HL-60 (cell line): ENCODE results near the gene GOLGA8Q.
"Not testable (repeated sequence)": the region's sequence is repeated elsewhere in the genome, so short reads cannot be mapped to it uniquely, and the experiment has no call there.

Experiments used
- POLR2AphosphoS5 ChIP-seq: IDR thresholded peaks from 2 replicates; pipeline ENCODE4 v1.6.1; 2012; ENCODE audit warnings: low read depth
- TF ChIP-seq, protein P1 (sequence below): IDR thresholded peaks from one replicate; pipeline ENCODE4 v1.5.1; 2011; ENCODE audit warnings: low read length, control low read depth, inconsistent platforms; ENCODE audit not compliant: insufficient read depth
- TF ChIP-seq, protein P2 (sequence below): IDR thresholded peaks from 2 replicates; pipeline ENCODE4 v1.6.1; 2012; ENCODE audit warnings: low read depth; ENCODE audit not compliant: insufficient replicate concordance

DNA sequence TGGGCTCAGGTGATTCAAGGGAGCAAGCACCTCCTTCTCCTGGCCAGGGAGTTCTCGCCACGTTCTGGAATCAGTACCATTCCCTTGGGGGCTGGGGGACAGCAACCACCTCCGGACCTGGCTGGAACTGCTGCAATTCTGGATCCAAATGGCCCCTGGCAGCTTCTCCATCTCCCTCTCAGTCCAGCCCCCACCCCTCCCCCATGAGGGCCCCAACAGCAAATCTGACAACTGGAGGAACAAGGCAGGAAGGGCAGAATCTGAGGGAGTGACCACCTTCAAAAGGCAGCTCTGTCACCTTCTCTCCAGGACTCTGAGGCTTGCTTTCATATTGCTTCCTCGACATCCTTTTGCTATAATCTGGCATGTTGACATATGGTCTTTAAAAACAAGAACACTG, 25.9 kb upstream of the GOLGA8Q start:
- TF ChIP-seq, protein P1, sequence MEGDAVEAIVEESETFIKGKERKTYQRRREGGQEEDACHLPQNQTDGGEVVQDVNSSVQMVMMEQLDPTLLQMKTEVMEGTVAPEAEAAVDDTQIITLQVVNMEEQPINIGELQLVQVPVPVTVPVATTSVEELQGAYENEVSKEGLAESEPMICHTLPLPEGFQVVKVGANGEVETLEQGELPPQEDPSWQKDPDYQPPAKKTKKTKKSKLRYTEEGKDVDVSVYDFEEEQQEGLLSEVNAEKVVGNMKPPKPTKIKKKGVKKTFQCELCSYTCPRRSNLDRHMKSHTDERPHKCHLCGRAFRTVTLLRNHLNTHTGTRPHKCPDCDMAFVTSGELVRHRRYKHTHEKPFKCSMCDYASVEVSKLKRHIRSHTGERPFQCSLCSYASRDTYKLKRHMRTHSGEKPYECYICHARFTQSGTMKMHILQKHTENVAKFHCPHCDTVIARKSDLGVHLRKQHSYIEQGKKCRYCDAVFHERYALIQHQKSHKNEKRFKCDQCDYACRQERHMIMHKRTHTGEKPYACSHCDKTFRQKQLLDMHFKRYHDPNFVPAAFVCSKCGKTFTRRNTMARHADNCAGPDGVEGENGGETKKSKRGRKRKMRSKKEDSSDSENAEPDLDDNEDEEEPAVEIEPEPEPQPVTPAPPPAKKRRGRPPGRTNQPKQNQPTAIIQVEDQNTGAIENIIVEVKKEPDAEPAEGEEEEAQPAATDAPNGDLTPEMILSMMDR = not testable (repeated sequence)
- not testable (repeated sequence) for TF ChIP-seq POLR2AphosphoS5
- TF ChIP-seq, protein P2, sequence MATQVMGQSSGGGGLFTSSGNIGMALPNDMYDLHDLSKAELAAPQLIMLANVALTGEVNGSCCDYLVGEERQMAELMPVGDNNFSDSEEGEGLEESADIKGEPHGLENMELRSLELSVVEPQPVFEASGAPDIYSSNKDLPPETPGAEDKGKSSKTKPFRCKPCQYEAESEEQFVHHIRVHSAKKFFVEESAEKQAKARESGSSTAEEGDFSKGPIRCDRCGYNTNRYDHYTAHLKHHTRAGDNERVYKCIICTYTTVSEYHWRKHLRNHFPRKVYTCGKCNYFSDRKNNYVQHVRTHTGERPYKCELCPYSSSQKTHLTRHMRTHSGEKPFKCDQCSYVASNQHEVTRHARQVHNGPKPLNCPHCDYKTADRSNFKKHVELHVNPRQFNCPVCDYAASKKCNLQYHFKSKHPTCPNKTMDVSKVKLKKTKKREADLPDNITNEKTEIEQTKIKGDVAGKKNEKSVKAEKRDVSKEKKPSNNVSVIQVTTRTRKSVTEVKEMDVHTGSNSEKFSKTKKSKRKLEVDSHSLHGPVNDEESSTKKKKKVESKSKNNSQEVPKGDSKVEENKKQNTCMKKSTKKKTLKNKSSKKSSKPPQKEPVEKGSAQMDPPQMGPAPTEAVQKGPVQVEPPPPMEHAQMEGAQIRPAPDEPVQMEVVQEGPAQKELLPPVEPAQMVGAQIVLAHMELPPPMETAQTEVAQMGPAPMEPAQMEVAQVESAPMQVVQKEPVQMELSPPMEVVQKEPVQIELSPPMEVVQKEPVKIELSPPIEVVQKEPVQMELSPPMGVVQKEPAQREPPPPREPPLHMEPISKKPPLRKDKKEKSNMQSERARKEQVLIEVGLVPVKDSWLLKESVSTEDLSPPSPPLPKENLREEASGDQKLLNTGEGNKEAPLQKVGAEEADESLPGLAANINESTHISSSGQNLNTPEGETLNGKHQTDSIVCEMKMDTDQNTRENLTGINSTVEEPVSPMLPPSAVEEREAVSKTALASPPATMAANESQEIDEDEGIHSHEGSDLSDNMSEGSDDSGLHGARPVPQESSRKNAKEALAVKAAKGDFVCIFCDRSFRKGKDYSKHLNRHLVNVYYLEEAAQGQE = not testable (repeated sequence)
